HG03342 (cell line): ENCODE results near the gene SSTR4.
"Not testable (repeated sequence)": the region's sequence is repeated elsewhere in the genome, so short reads cannot be mapped to it uniquely, and the experiment has no call there.

ENCODE experiments used
- ATAC-seq: cut with Tn5 transposase; IDR thresholded peaks from one replicate; pipeline ENCODE4 v1.9.1; 2021; ENCODE audit warnings: mild to moderate bottlenecking, moderate library complexity; ENCODE audit not compliant: unreplicated experiment

The SSTR4 gene

DNA sequence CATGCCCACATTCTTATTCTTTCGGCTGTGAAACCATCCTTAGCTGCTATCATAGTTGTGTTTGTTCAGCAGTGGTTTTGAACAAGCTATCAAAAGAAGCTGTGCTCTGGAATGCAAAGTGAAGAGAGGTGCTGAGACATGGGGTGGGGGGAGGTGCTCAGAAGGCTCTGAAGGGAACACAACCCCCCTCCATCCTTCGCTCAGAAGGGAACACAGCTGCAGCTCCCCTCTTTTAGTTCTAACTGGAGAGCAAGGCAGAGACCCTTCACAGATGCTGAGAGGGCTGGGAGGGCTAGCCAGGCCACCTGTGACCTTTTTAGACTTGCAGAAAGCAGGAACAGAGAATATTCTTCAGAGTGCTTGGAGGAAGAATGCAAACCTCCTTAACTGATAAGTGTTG lies 17.6 kb upstream of the SSTR4 start:
- no peak for ATAC-seq

DNA sequence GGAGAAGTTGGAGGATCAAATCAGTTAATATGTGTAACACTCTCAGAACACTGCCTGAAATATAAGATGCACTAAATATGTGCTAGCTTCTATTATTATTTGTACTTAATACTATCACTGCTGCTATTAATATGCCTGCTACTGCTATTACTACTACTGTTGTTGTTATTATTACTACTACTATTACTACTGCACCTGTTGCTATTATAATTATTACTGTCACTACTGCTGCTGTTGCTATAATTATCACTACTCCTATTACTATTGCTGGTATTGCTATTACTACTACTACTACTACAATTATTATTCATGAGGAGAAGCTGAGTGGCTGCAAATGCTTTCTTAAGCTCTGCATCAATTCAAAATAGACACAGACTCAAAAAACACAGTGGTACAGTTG lies 16.7 kb upstream of the SSTR4 start:
- ATAC-seq, result no peak

DNA sequence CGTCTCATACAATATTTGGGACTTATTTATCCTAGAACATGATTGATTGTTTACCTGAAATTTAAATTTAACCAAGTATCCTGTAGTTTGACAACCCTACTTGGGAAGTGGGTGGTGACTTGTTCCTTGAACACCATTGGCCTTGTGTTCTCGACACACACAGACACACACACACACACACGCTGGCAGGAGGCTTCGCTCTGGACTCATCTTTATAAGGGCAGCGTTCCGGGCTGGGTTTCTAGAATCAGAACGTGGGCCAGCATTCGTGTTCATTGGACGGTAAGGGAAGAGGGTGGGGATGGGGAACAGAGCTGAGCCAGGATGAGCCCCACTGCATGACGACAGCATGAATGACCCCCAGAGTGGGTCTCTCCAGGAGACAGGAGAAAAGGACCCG lies 16.2 kb upstream of the SSTR4 start:
- ATAC-seq, result no peak

DNA sequence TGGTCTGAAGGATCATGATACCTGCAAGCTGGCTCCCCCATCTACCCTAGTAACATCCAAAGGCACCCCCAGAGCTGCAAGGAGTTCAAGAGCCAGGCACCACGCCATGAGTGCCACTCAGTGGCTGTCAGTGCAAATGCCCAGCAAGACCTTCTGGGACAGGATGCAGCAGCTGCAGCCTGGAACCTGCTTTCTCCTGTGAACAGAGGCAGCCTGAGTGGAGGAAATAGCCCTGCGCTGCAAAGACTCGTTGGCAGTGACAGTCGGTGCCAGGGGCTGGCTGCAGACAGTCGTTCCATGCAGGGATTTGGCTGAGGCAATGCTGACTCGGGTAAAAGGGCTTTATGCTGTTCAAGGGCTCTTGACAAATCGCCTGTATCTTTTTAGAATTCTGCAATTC lies 15.7 kb upstream of the SSTR4 start:
- ATAC-seq, result no peak

DNA sequence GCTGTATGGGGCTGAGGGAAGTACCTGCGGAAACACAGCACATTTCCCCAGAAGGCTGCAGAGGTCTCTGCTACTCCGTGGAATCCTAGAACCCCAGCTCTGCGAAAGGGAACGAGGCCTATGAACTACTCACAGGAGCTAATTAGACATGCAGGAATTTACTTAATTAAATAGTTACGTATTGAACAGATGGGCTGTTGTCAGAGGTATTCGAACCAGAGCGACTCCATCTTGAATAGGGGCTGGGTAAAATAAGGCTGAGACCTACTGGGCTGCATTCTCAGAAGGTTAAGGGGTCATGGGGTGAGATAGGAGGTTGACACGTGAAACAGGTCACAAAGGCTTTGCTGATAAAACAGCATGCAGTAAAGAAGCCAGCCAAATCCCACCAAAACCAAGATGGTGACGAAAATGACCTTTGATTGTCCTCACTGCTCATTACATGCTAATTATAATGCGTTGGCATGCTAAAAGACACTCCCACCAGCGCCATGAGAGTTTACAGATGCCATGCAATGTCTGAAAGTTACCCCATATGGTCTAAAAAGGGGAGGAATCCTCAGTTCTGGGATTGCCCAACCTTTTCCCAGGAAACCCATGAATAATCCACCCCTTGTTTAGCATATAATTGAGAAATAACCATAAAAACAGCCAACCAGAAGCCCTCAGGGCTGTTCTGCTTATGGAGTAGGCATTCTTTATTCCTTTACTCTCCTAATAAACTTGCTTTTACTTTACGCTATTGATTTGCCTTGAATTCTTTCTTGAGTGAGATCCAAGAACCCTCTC lies 14.7 kb upstream of the SSTR4 start:
- ATAC-seq, result no peak

DNA sequence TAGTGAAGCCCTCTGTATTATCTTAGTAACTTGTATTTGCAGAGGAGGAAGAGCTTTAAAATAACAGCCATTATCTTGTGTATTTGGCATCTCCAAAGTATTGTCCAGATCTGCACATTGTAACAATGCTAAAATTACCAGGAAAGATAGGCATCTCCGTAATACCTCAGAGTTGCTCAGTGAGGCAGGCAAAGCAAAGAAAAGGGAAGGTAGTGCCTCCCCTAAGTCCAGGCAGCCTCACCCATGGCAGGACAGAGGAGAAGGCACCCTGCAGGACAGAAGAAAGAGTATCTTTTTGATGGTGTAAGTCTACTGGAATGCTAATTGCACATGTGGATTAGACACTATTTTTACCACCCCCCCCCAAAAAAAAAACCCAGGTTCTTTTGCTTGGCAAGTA lies 13.6 kb upstream of the SSTR4 start:
- ATAC-seq, result no peak

DNA sequence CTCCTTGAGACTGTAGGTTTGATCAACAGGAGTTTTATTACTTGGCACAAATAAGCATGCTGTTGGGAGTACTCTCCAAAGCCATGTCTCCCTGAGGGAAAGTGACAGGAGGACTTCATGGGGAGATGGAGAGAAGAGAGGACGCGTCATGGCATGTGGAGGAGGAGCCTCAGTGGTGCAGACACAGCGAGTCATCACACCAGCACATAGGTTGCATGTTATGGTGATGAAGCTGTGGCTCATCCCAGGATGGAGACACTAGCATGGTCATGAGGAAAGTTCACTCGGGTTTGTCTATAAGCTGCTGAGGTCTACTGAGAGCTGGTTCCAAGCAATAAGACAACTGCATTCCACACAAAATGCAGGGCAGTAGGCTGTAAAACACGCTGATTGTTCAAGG lies 13.2 kb upstream of the SSTR4 start:
- ATAC-seq, result no peak

DNA sequence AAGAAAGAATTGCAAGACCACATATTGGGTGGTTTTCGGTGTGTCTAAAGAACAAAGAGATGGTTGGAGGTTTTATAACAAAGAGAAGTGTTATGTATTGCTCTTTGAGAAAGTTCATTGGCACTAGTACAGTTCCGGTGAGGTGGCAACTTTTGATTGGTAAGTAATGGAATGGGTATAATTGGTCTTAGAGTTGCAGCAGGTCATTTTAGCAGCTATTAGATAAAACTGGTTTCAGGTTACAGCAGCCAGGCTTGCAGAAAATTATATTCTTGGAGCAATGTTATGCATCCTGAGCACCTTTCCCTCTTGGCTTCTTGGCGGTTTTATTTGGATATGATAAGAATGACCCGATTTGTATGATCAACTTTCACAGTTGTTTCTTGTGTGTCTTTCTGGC lies 12.3 kb upstream of the SSTR4 start:
- ATAC-seq, result no peak

DNA sequence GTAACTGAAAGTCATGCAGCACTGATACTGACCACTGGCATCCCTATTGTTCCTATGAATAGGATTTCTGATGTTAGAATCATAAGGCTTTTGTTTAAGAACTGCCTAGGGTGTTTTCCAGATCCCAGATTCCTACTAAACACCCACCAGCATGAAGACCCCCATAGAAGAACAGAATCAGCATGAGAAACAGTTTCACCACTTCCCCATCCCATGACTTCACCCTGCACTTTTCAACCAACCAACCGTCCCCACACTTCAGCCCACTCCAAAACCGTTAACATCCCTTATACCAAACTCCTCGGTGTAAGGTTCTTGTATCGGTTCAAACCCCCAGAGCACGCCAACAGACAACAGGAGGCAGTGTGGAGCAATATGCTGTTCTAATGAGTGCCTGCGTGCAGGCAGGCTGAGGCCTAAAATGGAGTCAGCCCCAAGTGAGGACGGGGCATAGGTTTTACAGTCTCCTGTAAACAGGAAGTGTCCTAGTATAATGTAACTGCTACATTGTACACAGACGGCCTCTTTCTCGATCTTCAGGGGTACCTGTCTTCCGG lies 11.4 kb upstream of the SSTR4 start:
- ATAC-seq, result no peak

DNA sequence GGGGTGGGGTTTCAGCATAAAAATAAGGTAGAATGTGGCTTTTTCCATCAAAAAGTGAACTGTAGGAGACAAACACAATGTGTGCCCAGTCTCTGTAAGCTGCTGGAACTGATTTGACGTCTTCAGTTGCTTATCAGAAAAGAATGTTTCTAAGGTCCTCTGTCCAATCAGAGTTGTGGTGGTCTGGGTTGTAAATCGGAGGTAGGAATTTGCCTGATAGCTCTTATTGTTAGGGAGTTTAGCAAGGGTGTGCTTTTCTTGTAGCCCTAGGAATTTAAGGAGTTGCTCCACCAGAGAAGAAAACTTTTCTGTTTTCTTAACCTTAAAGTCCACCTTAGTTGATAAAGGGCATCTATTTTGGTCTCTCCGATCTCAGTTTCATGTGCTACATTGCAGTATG lies 10.4 kb upstream of the SSTR4 start:
- ATAC-seq, result no peak

DNA sequence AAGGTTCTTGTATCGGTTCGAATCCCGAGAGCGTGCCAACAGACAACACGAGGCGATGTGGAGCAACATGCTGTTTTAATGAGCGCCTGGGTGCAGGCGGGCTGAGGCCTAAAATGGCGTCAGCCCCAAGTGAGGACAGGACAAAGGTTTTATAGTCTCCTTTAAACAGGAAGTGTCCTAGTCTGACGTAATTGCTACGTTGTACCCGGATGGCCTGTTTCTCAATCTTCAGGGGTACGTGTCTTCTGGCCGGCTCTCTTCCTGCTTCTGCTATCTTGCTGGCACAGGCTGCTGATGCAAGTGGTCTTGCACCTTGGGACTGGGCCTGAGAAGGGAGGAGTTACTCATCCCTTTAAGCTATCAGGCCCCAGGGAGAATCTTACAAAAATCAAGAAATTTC lies 9.6 kb upstream of the SSTR4 start:
- ATAC-seq, result not testable (repeated sequence)

DNA sequence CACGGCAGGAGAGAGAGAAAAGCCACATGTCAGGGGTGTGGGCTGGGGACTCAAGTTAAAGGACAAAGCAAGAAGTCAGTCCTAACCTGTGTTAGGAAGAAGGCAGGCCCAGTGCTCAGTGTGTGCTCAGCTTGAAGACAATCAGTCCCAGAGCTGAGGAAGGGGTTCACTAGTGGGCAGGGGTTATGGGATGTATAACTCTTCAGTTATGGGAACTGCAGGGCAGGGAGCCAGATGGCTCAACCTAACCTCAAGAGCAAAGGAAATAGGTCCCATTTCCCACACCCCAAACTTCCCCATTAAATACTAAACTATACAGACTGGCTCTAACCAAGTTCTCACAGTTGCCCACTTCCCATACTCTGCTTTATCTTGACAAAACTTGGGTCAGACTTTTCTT lies 7.4 kb upstream of the SSTR4 start:
- no peak for ATAC-seq

DNA sequence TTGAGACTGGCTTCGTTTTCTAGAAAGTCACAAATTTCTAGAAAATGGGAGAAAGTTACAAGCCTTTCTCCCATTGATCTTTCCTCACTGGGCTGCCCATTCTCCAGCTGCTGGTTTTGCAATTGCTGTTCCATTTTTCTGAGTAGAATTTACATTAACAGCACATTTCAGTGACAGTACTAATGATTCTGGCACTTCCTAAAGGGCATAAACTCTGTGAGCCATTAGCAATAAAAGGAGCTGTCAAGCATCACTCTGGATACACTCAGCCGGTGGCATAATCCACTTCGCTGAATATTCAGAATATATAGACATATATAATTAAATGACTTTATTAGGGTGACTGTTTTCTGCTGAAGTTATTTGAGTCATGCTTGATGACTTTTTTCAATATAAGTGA lies 6.7 kb upstream of the SSTR4 start:
- ATAC-seq, result no peak

DNA sequence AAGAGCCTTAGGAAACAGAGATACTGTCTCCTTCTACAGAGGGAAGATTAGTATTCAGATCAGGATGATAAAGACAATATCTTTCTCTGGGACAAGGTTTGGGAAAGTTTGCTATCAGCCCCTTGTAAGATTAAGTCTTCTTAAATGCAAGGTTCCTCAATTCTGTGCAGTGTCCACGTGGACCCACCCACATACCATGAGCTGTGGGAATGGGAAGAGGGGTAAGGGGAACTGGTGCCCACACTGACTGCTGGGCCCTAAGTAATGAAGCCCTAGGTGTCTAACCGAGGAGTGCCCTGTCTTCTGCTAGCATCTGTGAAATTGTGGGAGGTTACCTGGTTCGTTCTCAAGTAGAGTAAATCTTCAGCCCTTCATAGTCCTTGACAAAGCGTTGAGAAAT lies 5.8 kb upstream of the SSTR4 start:
- no peak for ATAC-seq

DNA sequence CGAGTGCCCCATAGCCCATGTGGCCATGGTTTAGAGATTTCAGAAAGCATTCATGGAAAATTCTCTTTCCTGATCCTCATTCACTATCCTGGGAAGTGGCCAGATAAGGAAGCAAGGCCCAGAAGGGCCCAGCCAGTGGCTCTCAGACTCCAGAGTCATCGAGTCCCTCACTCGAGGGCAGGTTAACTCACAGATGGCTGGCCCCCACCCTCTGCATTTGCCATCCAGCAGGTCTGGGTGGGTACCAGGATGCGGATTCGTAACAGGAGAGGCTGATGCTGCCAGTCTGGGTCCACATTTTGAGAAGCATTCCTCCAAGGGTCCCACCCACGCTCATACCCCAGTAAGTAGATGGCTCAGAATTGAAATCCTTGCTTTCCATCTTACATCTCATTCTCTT lies 3.8 kb upstream of the SSTR4 start:
- ATAC-seq, result no peak

DNA sequence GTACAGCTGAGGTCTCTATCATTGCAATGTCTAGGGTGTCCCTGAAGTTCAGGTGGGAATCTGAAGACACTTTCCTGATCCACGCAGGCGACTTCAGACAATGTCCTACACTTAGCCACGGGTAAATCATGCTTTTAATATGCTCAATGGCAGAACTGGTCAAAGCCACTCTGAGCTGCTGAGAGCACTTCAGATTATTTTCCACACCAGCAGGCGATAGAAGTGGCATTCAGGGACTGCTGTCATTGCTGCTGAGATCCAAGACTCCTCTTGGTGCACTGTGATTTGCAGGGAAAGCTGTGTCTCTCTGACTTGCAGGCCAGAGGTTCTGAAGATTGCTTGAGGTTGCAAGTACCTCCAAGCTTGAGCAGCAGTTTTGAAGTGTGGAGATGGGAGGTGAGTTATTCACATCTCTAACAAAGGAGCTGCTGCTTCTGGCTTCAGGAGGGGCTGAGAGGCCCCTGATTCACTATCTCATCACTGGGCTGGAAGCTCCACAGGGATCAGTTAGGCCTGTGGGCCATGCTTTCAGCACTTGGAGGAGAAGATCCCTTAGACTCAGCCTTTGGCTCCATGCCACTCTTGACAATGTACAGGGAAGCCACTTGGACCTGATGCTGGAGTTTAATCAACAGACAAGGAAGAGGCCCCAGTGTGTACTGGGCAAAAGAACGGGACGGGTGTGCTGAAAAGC lies 2.9 kb upstream of the SSTR4 start:
- no peak for ATAC-seq

DNA sequence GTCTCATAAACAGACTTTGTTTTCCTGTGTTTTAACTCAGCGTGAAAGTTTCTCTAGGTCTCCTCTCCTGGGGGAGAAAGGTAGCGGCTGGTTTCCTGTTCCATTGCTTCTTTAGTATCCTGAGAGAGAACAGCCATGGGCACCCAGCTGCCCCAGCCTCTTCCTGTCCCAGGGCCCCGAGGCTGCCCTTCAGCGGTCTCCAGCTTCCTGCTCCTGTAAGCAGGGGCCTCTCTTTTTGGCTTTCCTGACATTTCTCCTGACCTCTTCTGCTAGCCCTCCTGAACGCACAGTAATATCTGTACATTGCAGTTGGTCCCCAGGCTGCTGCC lies 2.4 kb upstream of the SSTR4 start:
- ATAC-seq, result no peak

DNA sequence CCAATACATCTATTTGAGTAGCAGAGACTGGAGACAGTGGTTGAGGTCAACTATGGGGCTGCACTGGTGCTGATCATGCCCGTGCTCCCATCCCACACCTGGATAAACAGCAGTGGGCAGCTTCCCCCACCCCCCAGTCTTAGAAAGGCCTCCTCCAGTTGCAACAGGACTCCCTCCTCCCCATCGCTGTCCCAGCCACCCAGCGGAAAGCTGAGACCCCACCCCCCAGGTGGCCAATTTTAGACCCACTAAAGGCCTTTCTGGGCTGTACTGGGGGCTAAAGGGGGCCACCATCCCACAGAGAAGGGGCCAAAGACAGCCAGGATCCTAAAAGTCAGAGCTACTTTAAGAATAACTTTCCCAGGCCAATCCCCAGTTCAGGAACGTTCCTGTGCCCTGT lies 1.2 kb upstream of the SSTR4 start:
- no peak for ATAC-seq

DNA sequence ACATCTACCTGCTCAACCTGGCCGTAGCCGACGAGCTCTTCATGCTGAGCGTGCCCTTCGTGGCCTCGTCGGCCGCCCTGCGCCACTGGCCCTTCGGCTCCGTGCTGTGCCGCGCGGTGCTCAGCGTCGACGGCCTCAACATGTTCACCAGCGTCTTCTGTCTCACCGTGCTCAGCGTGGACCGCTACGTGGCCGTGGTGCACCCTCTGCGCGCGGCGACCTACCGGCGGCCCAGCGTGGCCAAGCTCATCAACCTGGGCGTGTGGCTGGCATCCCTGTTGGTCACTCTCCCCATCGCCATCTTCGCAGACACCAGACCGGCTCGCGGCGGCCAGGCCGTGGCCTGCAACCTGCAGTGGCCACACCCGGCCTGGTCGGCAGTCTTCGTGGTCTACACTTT lies 619 bp downstream of the SSTR4 start:
- no peak for ATAC-seq

DNA sequence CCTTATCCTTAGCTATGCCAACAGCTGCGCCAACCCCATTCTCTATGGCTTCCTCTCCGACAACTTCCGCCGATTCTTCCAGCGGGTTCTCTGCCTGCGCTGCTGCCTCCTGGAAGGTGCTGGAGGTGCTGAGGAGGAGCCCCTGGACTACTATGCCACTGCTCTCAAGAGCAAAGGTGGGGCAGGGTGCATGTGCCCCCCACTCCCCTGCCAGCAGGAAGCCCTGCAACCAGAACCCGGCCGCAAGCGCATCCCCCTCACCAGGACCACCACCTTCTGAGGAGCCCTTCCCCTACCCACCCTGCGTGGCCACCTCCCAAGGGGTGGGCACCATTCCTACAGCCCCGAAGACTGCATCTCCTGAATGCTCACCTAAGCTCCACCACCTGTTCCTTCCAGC lies 1.3 kb downstream of the SSTR4 start:
- ATAC-seq, result no peak

DNA sequence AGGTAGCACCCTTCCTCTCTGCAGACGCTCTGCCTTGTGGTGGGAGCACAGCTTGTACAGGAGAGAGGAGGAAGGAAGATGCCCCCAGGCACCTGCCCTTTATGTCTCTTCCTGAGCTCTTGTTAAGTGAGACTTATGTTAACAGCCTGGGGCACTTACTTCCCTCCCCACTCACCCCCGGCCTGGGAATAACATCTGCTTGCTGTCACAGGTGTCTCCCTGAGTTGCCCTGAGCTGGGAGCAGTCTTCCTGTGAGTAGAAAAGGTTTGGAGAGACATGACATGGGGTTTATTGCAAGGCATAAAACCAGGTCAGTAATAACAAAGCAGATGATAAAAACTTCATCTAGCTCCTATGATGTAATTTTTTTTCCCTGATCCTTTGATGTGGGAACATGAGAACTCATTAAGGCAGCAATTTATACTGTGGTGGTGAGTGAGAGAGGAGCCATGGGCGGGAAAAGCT lies 1.9 kb downstream of the SSTR4 start:
- ATAC-seq, result no peak

DNA sequence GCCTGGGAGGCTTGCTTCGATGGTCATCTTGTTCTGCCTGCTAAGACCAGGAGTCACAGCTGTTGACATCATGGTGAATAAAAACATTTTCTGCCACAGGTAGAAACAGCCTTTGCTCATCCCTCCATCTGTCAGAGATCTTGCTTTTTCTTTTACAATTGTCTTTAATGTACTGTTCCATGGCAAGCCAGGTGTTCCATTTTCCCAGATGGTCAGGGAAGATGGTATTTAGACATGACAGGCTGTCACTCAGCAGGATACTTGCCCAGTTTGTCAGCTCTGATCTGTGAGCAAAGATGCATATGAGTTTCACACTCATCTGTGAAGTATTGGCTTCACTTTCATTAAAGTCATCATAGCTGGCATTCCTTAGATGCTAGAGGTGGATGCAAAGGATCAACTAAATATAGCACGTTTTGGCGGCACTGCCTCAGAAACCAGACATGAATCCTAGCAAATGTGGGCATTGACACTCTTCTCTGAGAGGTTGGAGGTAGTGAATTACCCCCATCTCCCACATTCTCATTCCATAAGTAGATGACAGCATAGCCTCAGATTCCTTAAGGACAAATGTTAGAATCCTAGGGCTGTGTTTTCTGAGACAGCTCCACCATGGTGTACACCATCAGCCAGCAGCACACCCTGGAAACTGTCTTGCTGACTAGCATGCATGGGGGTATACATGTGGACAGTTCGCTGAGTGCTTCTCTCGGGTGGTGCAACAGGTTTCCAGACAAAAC lies 4.2 kb downstream of the SSTR4 start:
- ATAC-seq, result no peak
